Mucosa of stomach (tissue), 1 donor: ENCODE data around the gene MYL12A.

Experiments
- H3K27me3 ChIP-seq: one replicate; pipeline ENCODE4 v1.7.0; 2013; ENCODE audit warnings: mild to moderate bottlenecking, low read length; ENCODE audit not compliant: control insufficient read depth, insufficient read depth
- H3K36me3 ChIP-seq: one replicate; pipeline ENCODE4 v1.7.0; 2013; ENCODE audit warnings: low read length; ENCODE audit not compliant: control insufficient read depth, insufficient read depth
- H3K4me1 ChIP-seq: one replicate; pipeline ENCODE4 v1.7.0; 2013; ENCODE audit warnings: mild to moderate bottlenecking, low read length; ENCODE audit not compliant: control insufficient read depth, insufficient read depth
- H3K4me3 ChIP-seq: one replicate; pipeline ENCODE4 v1.7.0; 2013; ENCODE audit warnings: low read length
- H3K9ac ChIP-seq: one replicate; pipeline ENCODE4 v1.7.0; 2013; ENCODE audit warnings: mild to moderate bottlenecking, low read length, moderate library complexity
- H3K9me3 ChIP-seq: one replicate; pipeline ENCODE4 v1.7.0; 2013; ENCODE audit warnings: mild to moderate bottlenecking, low read length, moderate library complexity; ENCODE audit not compliant: control insufficient read depth
- donor health status: Pancreatic carcinoma.

The MYL12A gene

DNA sequence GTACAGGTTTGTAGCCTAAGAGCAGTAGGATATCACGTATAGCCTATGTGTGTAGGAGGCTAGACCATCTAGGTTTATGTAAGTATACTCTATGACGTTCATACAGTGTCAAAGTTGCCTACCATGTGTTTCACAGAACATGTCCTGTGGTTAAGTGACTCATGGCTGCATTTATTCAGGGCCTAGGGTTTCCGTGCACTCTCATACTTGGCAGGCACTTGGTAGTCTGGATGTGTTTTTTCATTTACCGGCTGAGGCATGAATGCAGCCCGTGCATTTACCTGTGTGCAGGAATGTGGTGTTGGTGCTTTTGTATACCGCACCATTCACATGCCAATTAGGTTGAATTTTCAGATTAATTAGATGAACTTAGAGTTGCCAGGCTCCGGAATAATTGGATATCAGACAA is 57.8 kb downstream of the MYL12A start:
- no peaks in the 10 kb centered on the region for H3K27me3 ChIP-seq
- no peak overlapping the region for H3K9ac ChIP-seq

More for the DNA sequence above, 57.8 kb downstream of the MYL12A start:
- no peaks in the 10 kb centered on the region for H3K9me3 ChIP-seq
- H3K36me3 ChIP-seq, result no peaks in the 10 kb centered on the region
- H3K4me3 ChIP-seq, result no peak overlapping the region
- H3K4me1 ChIP-seq, result no peaks in the 10 kb centered on the region
